ENCODE measurements around the gene NUDT6.

NUDT6 gene

GRCh38 chr4:122914292-122914904 lies 8.0 kb downstream of the NUDT6 start:
- DNase-seq, result no peak

GRCh38 chr4:122912810-122913575 lies 9.4 kb downstream of the NUDT6 start:
- no peak for DNase-seq

- DNase-seq, result no peak
Measured at GRCh38 chr4:122911588-122911987, 10.8 kb downstream of the NUDT6 start.

- DNase-seq, result no peak
Measured at GRCh38 chr4:122909683-122910082, 12.7 kb downstream of the NUDT6 start.

GRCh38 chr4:122908223-122908622 lies 14.2 kb downstream of the NUDT6 start:
- no peak for DNase-seq

- peak in 1 of 2 donors; percentile 20 for DNase-seq
Measured at GRCh38 chr4:122906859-122907305, 15.5 kb downstream of the NUDT6 start.

GRCh38 chr4:122903766-122904288 lies 18.6 kb downstream of the NUDT6 start:
- DNase-seq, result no peak

- DNase-seq, result no peak
Measured at GRCh38 chr4:122901247-122902010, 21.0 kb downstream of the NUDT6 start.

- DNase-seq, result no peak
Measured at GRCh38 chr4:122900314-122900713, 22.1 kb downstream of the NUDT6 start.

- DNase-seq, result no peak
Measured at GRCh38 chr4:122899682-122900081, 22.7 kb downstream of the NUDT6 start.

- no peak for DNase-seq
Measured at GRCh38 chr4:122898370-122899150, 23.8 kb downstream of the NUDT6 start.

GRCh38 chr4:122896270-122896669 lies 26.1 kb downstream of the NUDT6 start:
- DNase-seq, result no peak

- no peak for DNase-seq
Measured at GRCh38 chr4:122895336-122895995, 26.9 kb downstream of the NUDT6 start.

GRCh38 chr4:122894827-122895226 lies 27.6 kb downstream of the NUDT6 start:
- DNase-seq, result no peak

GRCh38 chr4:122890147-122890795 lies 32.1 kb downstream of the NUDT6 start:
- DNase-seq, result no peak

GRCh38 chr4:122889726-122890125 lies 32.7 kb downstream of the NUDT6 start:
- DNase-seq, result no peak

- DNase-seq, result no peak
Measured at GRCh38 chr4:122884499-122884898, 37.9 kb downstream of the NUDT6 start.

- no peak for DNase-seq
Measured at GRCh38 chr4:122882857-122883735, 39.3 kb downstream of the NUDT6 start.

- DNase-seq, result no peak
Measured at GRCh38 chr4:122879001-122879400, 43.4 kb downstream of the NUDT6 start.

- no peak for DNase-seq
Measured at GRCh38 chr4:122876456-122876855, 45.9 kb downstream of the NUDT6 start.
